ENCODE measurements around the gene LAPTM4A.
A peak's percentile ranks its signal among the peaks of the same experiment; 100 is the strongest.

The LAPTM4A gene

GRCh38 chr2:20025065-20025786 is 26.2 kb downstream of the LAPTM4A start:
- no peak overlapping the region for H3K4me3 ChIP-seq (ENCODE audit: low read depth, low read length)

GRCh38 chr2:20023688-20024087 is 27.7 kb downstream of the LAPTM4A start:
- no peak overlapping the region for H3K4me3 ChIP-seq (ENCODE audit: low read depth, low read length)

- H3K4me3 ChIP-seq (ENCODE audit: low read depth, low read length), result no peak overlapping the region
Measured at GRCh38 chr2:20021405-20022009, 29.9 kb downstream of the LAPTM4A start.

GRCh38 chr2:20019747-20020146 is 31.7 kb downstream of the LAPTM4A start:
- H3K4me3 ChIP-seq (ENCODE audit: low read depth, low read length), result no peak overlapping the region

- no peak overlapping the region for H3K4me3 ChIP-seq (ENCODE audit: low read depth, low read length)
Measured at GRCh38 chr2:20018601-20019152, 32.8 kb downstream of the LAPTM4A start.

GRCh38 chr2:20016346-20016745 is 35.1 kb downstream of the LAPTM4A start:
- no peak overlapping the region for H3K4me3 ChIP-seq (ENCODE audit: low read depth, low read length)

GRCh38 chr2:20015482-20016083 is 35.8 kb downstream of the LAPTM4A start:
- H3K4me3 ChIP-seq (ENCODE audit: low read depth, low read length), result no peak overlapping the region

GRCh38 chr2:20013126-20013849 is 38.1 kb downstream of the LAPTM4A start:
- H3K4me3 ChIP-seq (ENCODE audit: low read depth, low read length), result peak overlapping the region; percentile 48

- H3K4me3 ChIP-seq (ENCODE audit: low read depth, low read length), result peak within 1 kb of the TSS; percentile 54
Measured at GRCh38 chr2:20012282-20013125, 38.9 kb downstream of the LAPTM4A start, which contains the start of gene MATN3. TSS of gene MATN3 (minus strand) at chr2:20012668. CDS start at chr2:20012631, 37 bp downstream.

GRCh38 chr2:20012032-20012281 is 39.5 kb downstream of the LAPTM4A start:
- H3K4me3 ChIP-seq (ENCODE audit: low read depth, low read length), result peak overlapping the region; percentile 54

- H3K4me3 ChIP-seq (ENCODE audit: low read depth, low read length), result peak overlapping the region; percentile 54
Measured at GRCh38 chr2:20011276-20012031, 40.0 kb downstream of the LAPTM4A start.

GRCh38 chr2:20008703-20009102 is 42.7 kb downstream of the LAPTM4A start:
- H3K4me3 ChIP-seq (ENCODE audit: low read depth, low read length), result no peak overlapping the region

- H3K4me3 ChIP-seq (ENCODE audit: low read depth, low read length), result no peak overlapping the region
Measured at GRCh38 chr2:20005891-20006470, 45.4 kb downstream of the LAPTM4A start.

- no peak overlapping the region for H3K4me3 ChIP-seq (ENCODE audit: low read depth, low read length)
Measured at GRCh38 chr2:20005067-20005627, 46.3 kb downstream of the LAPTM4A start.

- H3K4me3 ChIP-seq (ENCODE audit: low read depth, low read length), result no peak overlapping the region
Measured at GRCh38 chr2:20001361-20001863, 50.0 kb downstream of the LAPTM4A start.

GRCh38 chr2:19993731-19994130 is 57.7 kb downstream of the LAPTM4A start:
- no peak overlapping the region for H3K4me3 ChIP-seq (ENCODE audit: low read depth, low read length)

GRCh38 chr2:19991895-19992294 is 59.5 kb downstream of the LAPTM4A start:
- H3K4me3 ChIP-seq (ENCODE audit: low read depth, low read length), result no peak overlapping the region

GRCh38 chr2:19990416-19990728 is 61.1 kb downstream of the LAPTM4A start:
- H3K4me3 ChIP-seq (ENCODE audit: low read depth, low read length), result peak overlapping the region; percentile 87
